K562 (cell line): Measurements from ENCODE around the gene NDFIP1. TPM values are rescaled to one million over a fixed set of nuclear protein-coding genes. Genes with fewer than 3 reads are reported as not detected.

ENCODE experiments used
- ATAC-seq: fragments of 200-7000 bp; cut with Tn5 transposase; 3 replicates; pipeline ENCODE4 v1.9.1; 2020; ENCODE audit warnings: moderate library complexity
- BruUV-seq: library from RNA; stranded (reverse); fragments of 400-500 nt; replicated peaks from 2 replicates; lab custom pipeline; 2021; lab: Mats Ljungman, UMichigan
- CTCF ChIA-PET: fragments of 300-600 bp; formaldehyde crosslinking; extraction: SDS; loops from one replicate; lab custom pipeline; 2021; ENCODE audit warnings: low intra/inter-chr PET ratio; lab: Yijun Ruan, JAX
- POLR2A ChIA-PET: fragments of 300-600, 350-650 bp; sonication (Branson Sonifier 250); formaldehyde crosslinking; extraction: SDS; loops from one replicate; lab custom pipeline; 2021; ENCODE audit warnings: antibody characterized with exemption, inconsistent platforms; lab: Yijun Ruan, JAX
- DNase-seq, 4 experiments: peaks; one replicate each; pipeline versions ENCODE4 v3.0.0 to v3.0.0-alpha.2; 2011 to 2018; ENCODE audit warnings: low spot score in 3 of 4, mixed read lengths in 3 of 4; ENCODE audit errors: extremely low read depth in 1 of 4
- FAIRE-seq: peaks from 2 replicates; lab custom pipeline; 2011; peaks lifted over from hg19 to GRCh38; lab: Jason Lieb, UNC
- H2AFZ ChIP-seq: 2 replicates; pipeline ENCODE4 v1.6.0; 2011; ENCODE audit warnings: low read depth, low read length, control low read depth, inconsistent platforms
- H3K27ac ChIP-seq: fragments of 200-600 bp; 3 replicates; pipeline ENCODE4 v1.8.0; 2011; ENCODE audit warnings: low read depth, mild to moderate bottlenecking, control low read depth, inconsistent platforms, low read length, moderate library complexity, mixed read lengths; ENCODE audit errors: extremely low read depth
- H3K27me3 ChIP-seq, 2 experiments: fragments of 300-600 bp in 1 of 2; 2 replicates in 1 of 2; 3 replicates in 1 of 2; pipeline versions ENCODE4 v1.6.0 to v1.8.0; 2011; ENCODE audit warnings: inconsistent platforms in 2 of 2, low read length in 2 of 2, mild to moderate bottlenecking in 1 of 2, mixed read lengths in 1 of 2, moderate library complexity in 1 of 2; ENCODE audit not compliant: control insufficient read depth in 2 of 2, insufficient read depth in 2 of 2
- H3K36me3 ChIP-seq: fragments of 300-600 bp; 3 replicates; pipeline ENCODE4 v1.8.0; 2011; ENCODE audit warnings: mild to moderate bottlenecking, low read length, inconsistent platforms; ENCODE audit not compliant: control insufficient read depth, insufficient read depth
- H3K4me1 ChIP-seq, 2 experiments: fragments of 200-600 bp in 1 of 2; replicated peaks in 1 of 2; 2 replicates in 1 of 2; 3 replicates in 1 of 2; pipeline versions ENCODE4 v1.5.1 to v1.8.0; 2011; ENCODE audit warnings: inconsistent platforms in 2 of 2, low read length in 2 of 2, mild to moderate bottlenecking in 1 of 2, mixed read lengths in 1 of 2, moderate library complexity in 1 of 2; ENCODE audit not compliant: control insufficient read depth in 2 of 2, insufficient read depth in 2 of 2
- H3K4me2 ChIP-seq: 2 replicates; pipeline ENCODE4 v1.6.1; 2011; ENCODE audit warnings: low read length, control low read depth, inconsistent platforms, mixed read lengths; ENCODE audit not compliant: insufficient read depth
- H3K4me3 ChIP-seq: fragments of 200-600 bp; sonication (generic), shearing (Covaris generic); 2 replicates; pipeline ENCODE4 v1.5.1; 2016; ENCODE audit warnings: control low read depth, inconsistent platforms
- H3K79me2 ChIP-seq: fragments of 200-600 bp; 3 replicates; pipeline ENCODE4 v1.8.0; 2011; ENCODE audit warnings: low read length, inconsistent platforms; ENCODE audit not compliant: control insufficient read depth, insufficient read depth
- H3K9ac ChIP-seq, 2 experiments: 2 replicates each; pipeline versions ENCODE4 v1.6.0 to v1.6.1; 2011; ENCODE audit warnings: low read depth in 2 of 2, low read length in 2 of 2, control low read depth in 1 of 2, inconsistent platforms in 1 of 2, mild to moderate bottlenecking in 1 of 2, mixed read lengths in 1 of 2; ENCODE audit not compliant: insufficient read depth in 1 of 2
- H3K9me1 ChIP-seq: one replicate; pipeline ENCODE4 v1.6.0; 2011; ENCODE audit warnings: inconsistent platforms, mild to moderate bottlenecking, low read length, moderate library complexity; ENCODE audit not compliant: control insufficient read depth, insufficient read depth
- H3K9me3 ChIP-seq: replicated peaks from 2 replicates; pipeline ENCODE4 v1.5.1; 2011; ENCODE audit warnings: low read depth, low read length, inconsistent platforms; ENCODE audit not compliant: control insufficient read depth, insufficient read depth
- H4K20me1 ChIP-seq: replicated peaks from 2 replicates; pipeline ENCODE4 v1.6.1; 2011; ENCODE audit warnings: low read length, inconsistent platforms, mixed read lengths; ENCODE audit not compliant: control insufficient read depth, insufficient read depth
- DMBX1 ChIP-seq: fragments of 250-450 bp; sonication (Bioruptor Pico); IDR thresholded peaks from 2 replicates; pipeline ENCODE4 v1.8.0; 2022; ENCODE audit warnings: inconsistent platforms, mild to moderate bottlenecking, moderate library complexity, borderline replicate concordance
- EP400 ChIP-seq: fragments of 450-650 bp; IDR thresholded peaks from 2 replicates; pipeline ENCODE4 v1.6.1; 2017; ENCODE audit warnings: antibody characterized with exemption, mild to moderate bottlenecking, moderate library complexity
- GATA2 ChIP-seq: sonication (generic); formaldehyde crosslinking; IDR thresholded peaks from 2 replicates; pipeline ENCODE4 v1.4.0; 2020; ENCODE audit warnings: mild to moderate bottlenecking, missing genetic modification reagents
- JUN ChIP-seq, 2 experiments: sonication (generic) in 1 of 2; formaldehyde crosslinking in 1 of 2; IDR thresholded peaks; 2 replicates each; pipeline versions ENCODE4 v1.6.1 to v1.8.0; 2012 to 2022; ENCODE audit warnings: borderline replicate concordance in 2 of 2, mild to moderate bottlenecking in 2 of 2, improper control_type of control experiment in 1 of 2, low read depth in 1 of 2, low read length in 1 of 2, missing genetic modification reagents in 1 of 2
- MAFF ChIP-seq: IDR thresholded peaks from 2 replicates; pipeline ENCODE4 v1.6.1; 2012; ENCODE audit warnings: low read length, improper control_type of control experiment
- RAD21 ChIP-seq, 2 experiments: fragments of 250-450 bp in 1 of 2; fragments of 450-650 bp in 1 of 2; sonication (Bioruptor Pico) in 1 of 2; formaldehyde crosslinking in 1 of 2; IDR thresholded peaks in 1 of 2; conservative IDR thresholded peaks in 1 of 2; 2 replicates each; pipeline versions ENCODE4 v1.4.0 to v1.8.0; 2020 to 2022; ENCODE audit warnings: mild to moderate bottlenecking in 2 of 2, moderate library complexity in 1 of 2
- SMAD1 ChIP-seq: fragments of 150-350 bp; IDR thresholded peaks from 2 replicates; pipeline ENCODE4 v1.6.1; 2014; ENCODE audit warnings: low read length, low read depth; ENCODE audit not compliant: partially characterized antibody
- SRF ChIP-seq, 2 experiments: fragments of 250-450, 450-650 bp in 1 of 2; sonication (Bioruptor Pico) in 1 of 2; sonication (generic) in 1 of 2; formaldehyde crosslinking; IDR thresholded peaks; 2 replicates each; pipeline versions ENCODE4 v1.5.0 to v1.5.1; 2020 to 2022; ENCODE audit warnings: mild to moderate bottlenecking in 1 of 2, missing genetic modification reagents in 1 of 2
- WGBS: fragments of 100-300 bp; shearing (Covaris generic); methylation state at CpG from one replicate; pipeline ENCODE4 v1.1.6; 2016; ENCODE audit warnings: low coverage, mixed read lengths; ENCODE audit not compliant: insufficient coverage; ENCODE audit errors: missing lambda C conversion rate; 5-methylcytosine and 5-hydroxymethylcytosine counted together
- in situ Hi-C: fragments of 300-500 bp; cut with MboI; formaldehyde crosslinking; loops from 4 replicates; pipeline ENCODE4 v1.15.0; 2018; ENCODE audit warnings: inconsistent platforms, mixed read lengths
- intact Hi-C: fragments of 100-400 bp; cut with micrococcal nuclease; formaldehyde crosslinking; loops from 2 replicates; pipeline ENCODE4 v1.14.2; 2022
- polyA plus RNA-seq, 8 experiments: library from polyadenylated mRNA; depleted of rRNA in 4 of 8; stranded (reverse) in 5 of 8; unstranded in 3 of 8; fragments of >200 nt; fragmentation: Nextera tagmentation in 2 of 8; fragmentation: Illumina TruSeq in 1 of 8; extraction: Ambion mirVana in 2 of 8; extraction: Trizol in 1 of 8; gene quantifications; 2 replicates each; pipeline versions ENCODE4 v1.2.1 to v1.2.3, GENCODE V29; 2011 to 2014; ENCODE audit warnings: inconsistent platforms in 1 of 8, missing spikeins in 1 of 8
- total RNA-seq, 7 experiments: library from RNA; depleted of rRNA in 6 of 7; stranded (reverse); fragments of >200 nt in 6 of 7; fragmentation: Illumina TruSeq in 2 of 7; extraction: Trizol in 2 of 7; gene quantifications; 2 replicates each; pipeline versions ENCODE4 v1.2.1 to v1.2.3, GENCODE V29; 2011 to 2021; ENCODE audit warnings: low replicate concordance in 1 of 7

Gene NDFIP1
- total and polyA plus RNA-seq, 9 of the 15 experiments (the other 6 are each of a cell fraction or from before 2014, with no cell fraction given): 5.3 to 37.5 (median 31.9) TPM

DNA sequence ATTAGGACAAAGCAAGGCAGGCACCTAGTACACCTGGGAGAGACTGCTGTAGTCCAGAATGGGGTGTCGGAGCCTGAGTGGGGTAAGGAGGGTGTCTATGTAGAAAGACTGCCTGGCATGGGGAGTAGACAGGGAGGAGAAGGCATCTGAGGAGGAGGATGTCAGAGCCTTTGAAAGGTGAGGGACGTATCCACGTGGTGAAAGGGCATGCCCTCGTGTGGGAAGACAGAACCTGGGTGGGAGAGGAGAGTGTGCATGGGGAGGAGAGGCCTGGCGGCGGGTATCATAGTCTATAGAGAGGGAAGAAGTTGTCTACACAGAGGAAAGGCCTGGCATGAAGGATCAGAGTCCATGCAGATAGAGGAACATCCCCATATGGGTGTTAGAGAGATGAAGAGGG is 91.8 kb downstream of the NDFIP1 start:
- CTCF ChIA-PET: no interaction called here
- Histone ChIP-seq H2AFZ (no peak overlapping the region), H3K4me2 (no peak overlapping the region), H4K20me1 (no peaks in the 10 kb centered on the region), H3K36me3 (no peaks in the 10 kb centered on the region), H3K9me3 (no peaks in the 10 kb centered on the region), H3K4me1 (no peaks in the 10 kb centered on the region), H3K79me2 (no peaks in the 10 kb centered on the region), H3K9me1 (no peaks in the 10 kb centered on the region), H3K4me3 (no peak overlapping the region), H3K27me3 (peaks cover 28 to 62% of the 10 kb centered on the region in 2 experiments; a peak in 4 of 5 replicates), H3K9ac (no peak overlapping the region), H3K27ac (no peak overlapping the region)
- FAIRE-seq (no peak), DNase-seq (no peak), ATAC-seq (no peak)
- POLR2A ChIA-PET: no interaction called here
- intact Hi-C loops (no loop called here), in situ Hi-C loops (no loop called here)
- 0% methylated on average over 6 of the region's 6 CpGs for WGBS
- BruUV-seq: no TSS peak
- no peak for TF ChIP-seq GATA2 (CRISPR knock-in tag)
- no peak for TF ChIP-seq SMAD1
- no peak for TF ChIP-seq MAFF
- TF ChIP-seq SRF (CRISPR knock-in tag; IDR thresholded peaks at IDR 0.05): no peak
- no peak for TF ChIP-seq RAD21 (CRISPR knock-in tag; conservative IDR thresholded peaks at IDR 0.05 in 1 of 2, IDR thresholded peaks at IDR 0.05 in 1 of 2)
- no peak for TF ChIP-seq EP400
- TF ChIP-seq JUN (IDR thresholded peaks at IDR 0.05; ENCODE audit: borderline replicate concordance, low read depth, low read length): no peak
- no peak for TF ChIP-seq JUN (CRISPR knock-in tag; IDR thresholded peaks at IDR 0.05; ENCODE audit: borderline replicate concordance)
- TF ChIP-seq DMBX1: no peak
